SK-N-SH (cell line): ENCODE measurements around the gene FSIP1. TPM values are rescaled to one million over a fixed set of nuclear protein-coding genes. Genes with fewer than 3 reads are reported as not detected.

Source experiments
- CTCF ChIA-PET: fragments of 300-600, 350-600 bp; formaldehyde crosslinking; extraction: SDS; loops from one replicate; lab custom pipeline; 2021; lab: Yijun Ruan, JAX
- POLR2A ChIA-PET: fragments of 350-600 bp; sonication (Branson Sonifier 250); formaldehyde crosslinking; extraction: SDS; loops from one replicate; lab custom pipeline; 2020; ENCODE audit warnings: antibody characterized with exemption, inconsistent platforms; lab: Yijun Ruan, JAX
- DNase-seq: peaks from one replicate; pipeline ENCODE4 v3.0.0; 2012
- H2AFZ ChIP-seq: fragments of 200-600 bp; sonication (generic); 2 replicates; pipeline ENCODE4 v1.8.1; 2016; ENCODE audit warnings: antibody characterized with exemption, mild to moderate bottlenecking, low read depth
- H3F3A ChIP-seq: fragments of 200-600 bp; sonication (generic); replicated peaks from 2 replicates; pipeline ENCODE3; 2016; ENCODE audit warnings: antibody characterized with exemption, mild to moderate bottlenecking; ENCODE audit not compliant: insufficient read depth
- H3K27ac ChIP-seq, 2 experiments: fragments of 200-500 bp in 1 of 2; fragments of 200-600 bp in 1 of 2; sonication (Bioruptor generic) in 1 of 2; sonication (generic), shearing (Covaris generic) in 1 of 2; 2 replicates each; pipeline versions ENCODE4 v1.5.1 to v1.6.1; 2014 to 2016; ENCODE audit warnings: low read depth in 2 of 2, inconsistent platforms in 1 of 2, low read length in 1 of 2, mild to moderate bottlenecking in 1 of 2, mixed read lengths in 1 of 2
- H3K27me3 ChIP-seq: fragments of 200-600 bp; sonication (generic), shearing (Covaris generic); 2 replicates; pipeline ENCODE4 v1.6.1; 2016; ENCODE audit warnings: mixed run types; ENCODE audit not compliant: insufficient read depth
- H3K36me3 ChIP-seq, 2 experiments: fragments of 200-500 bp in 1 of 2; fragments of 200-600 bp in 1 of 2; sonication (Bioruptor generic) in 1 of 2; sonication (generic) in 1 of 2; replicated peaks in 1 of 2; 2 replicates each; pipeline versions ENCODE3 to v1.5.1; 2014 to 2016; ENCODE audit warnings: low read length in 1 of 2, mild to moderate bottlenecking in 1 of 2; ENCODE audit not compliant: insufficient read depth in 2 of 2, control insufficient read depth in 1 of 2
- H3K4me1 ChIP-seq, 2 experiments: fragments of 200-500 bp in 1 of 2; fragments of 200-600 bp in 1 of 2; sonication (Bioruptor generic) in 1 of 2; sonication (generic), shearing (Covaris generic) in 1 of 2; 2 replicates each; pipeline versions ENCODE4 v1.5.1 to v1.6.1; 2014 to 2016; ENCODE audit warnings: low read depth in 1 of 2, low read length in 1 of 2, mixed run types in 1 of 2; ENCODE audit not compliant: insufficient read depth in 2 of 2, control insufficient read depth in 1 of 2
- H3K4me2 ChIP-seq: fragments of 200-600 bp; sonication (generic), shearing (Covaris generic); 2 replicates; pipeline ENCODE4 v1.6.1; 2017; ENCODE audit warnings: mixed run types
- H3K4me3 ChIP-seq, 2 experiments: fragments of 200-500 bp in 1 of 2; fragments of 200-600 bp in 1 of 2; sonication (Bioruptor generic) in 1 of 2; sonication (generic), shearing (Covaris generic) in 1 of 2; 2 replicates each; pipeline versions ENCODE4 v1.5.1 to v1.8.1; 2014 to 2016; ENCODE audit warnings: low read depth in 2 of 2, inconsistent platforms in 1 of 2, low read length in 1 of 2, mild to moderate bottlenecking in 1 of 2, mixed read lengths in 1 of 2, moderate library complexity in 1 of 2
- H3K79me2 ChIP-seq: fragments of 200-600 bp; sonication (generic); 2 replicates; pipeline ENCODE4 v1.8.1; 2017; ENCODE audit warnings: mild to moderate bottlenecking; ENCODE audit not compliant: insufficient read depth
- H3K9ac ChIP-seq: fragments of 200-600 bp; sonication (generic); 2 replicates; pipeline ENCODE4 v1.6.1; 2017; ENCODE audit warnings: mixed run types
- H3K9me2 ChIP-seq: fragments of 200-600 bp; sonication (generic); 2 replicates; pipeline ENCODE4 v1.6.1; 2017; ENCODE audit warnings: mixed run types
- H3K9me3 ChIP-seq: fragments of 200-600 bp; sonication (generic); 2 replicates; pipeline ENCODE4 v1.6.1; 2017; ENCODE audit warnings: mixed run types, mild to moderate bottlenecking, moderate library complexity
- H4K20me1 ChIP-seq: fragments of 200-600 bp; sonication (generic); 2 replicates; pipeline ENCODE4 v1.6.1; 2017; ENCODE audit warnings: mild to moderate bottlenecking, mixed run types; ENCODE audit not compliant: insufficient read depth
- EP300 ChIP-seq, 2 experiments: IDR thresholded peaks; 2 replicates each; pipeline versions ENCODE4 v1.4.0 to v1.6.1; 2012; ENCODE audit warnings: borderline replicate concordance in 1 of 2, low read depth in 1 of 2, low read length in 1 of 2
- EZH2phosphoT487 ChIP-seq: fragments of 200-600 bp; sonication (generic); IDR thresholded peaks from 2 replicates; pipeline ENCODE4 v1.6.1; 2017; ENCODE audit warnings: low read depth, mixed run types, mild to moderate bottlenecking, antibody characterized with exemption, moderate library complexity, borderline replicate concordance
- FOSL2 ChIP-seq: IDR thresholded peaks from 2 replicates; pipeline ENCODE4 v1.4.0; 2012; ENCODE audit warnings: low read depth, mild to moderate bottlenecking, moderate library complexity, borderline replicate concordance
- FOXJ3 ChIP-seq: sonication (generic); formaldehyde crosslinking; IDR thresholded peaks from 2 replicates; pipeline ENCODE4 v1.5.1; 2020; ENCODE audit warnings: mild to moderate bottlenecking, missing genetic modification reagents
- FOXM1 ChIP-seq: IDR thresholded peaks from 2 replicates; pipeline ENCODE4 v1.4.0; 2012; ENCODE audit warnings: low read depth, mild to moderate bottlenecking
- GATA2 ChIP-seq: sonication (generic); formaldehyde crosslinking; IDR thresholded peaks from 2 replicates; pipeline ENCODE4 v1.5.0; 2020; ENCODE audit warnings: mild to moderate bottlenecking, missing genetic modification reagents
- IRF3 ChIP-seq: fragments of 150-350 bp; IDR thresholded peaks from 2 replicates; pipeline ENCODE4 v1.6.1; 2016; ENCODE audit warnings: mild to moderate bottlenecking, low read depth, low read length
- RCOR1 ChIP-seq: fragments of 150-350 bp; IDR thresholded peaks from 2 replicates; pipeline ENCODE4 v1.6.1; 2017; ENCODE audit warnings: antibody characterized with exemption, low read length
- RFX5 ChIP-seq: IDR thresholded peaks from 2 replicates; pipeline ENCODE4 v1.6.1; 2012; ENCODE audit warnings: mild to moderate bottlenecking, improper control_type of control experiment, low read length
- SIN3A ChIP-seq: IDR thresholded peaks from 2 replicates; pipeline ENCODE4 v1.6.1; 2012; ENCODE audit warnings: low read depth, mild to moderate bottlenecking, low read length, moderate library complexity, borderline replicate concordance
- TAF1 ChIP-seq: IDR thresholded peaks from 2 replicates; pipeline ENCODE4 v1.6.1; 2012; ENCODE audit warnings: low read depth, mild to moderate bottlenecking, low read length, moderate library complexity, borderline replicate concordance
- TEAD4 ChIP-seq: IDR thresholded peaks from 2 replicates; pipeline ENCODE4 v1.4.0; 2012; ENCODE audit warnings: mild to moderate bottlenecking, borderline replicate concordance; ENCODE audit not compliant: insufficient read depth
- YY1 ChIP-seq: IDR thresholded peaks from 2 replicates; pipeline ENCODE4 v1.4.0; 2012; ENCODE audit warnings: low read depth, mild to moderate bottlenecking
- WGBS: methylation state at CpG from one replicate; pipeline ENCODE4 v1.1.6; 2017; ENCODE audit warnings: low lambda C conversion rate; 5-methylcytosine and 5-hydroxymethylcytosine counted together
- polyA plus RNA-seq, 3 experiments: library from polyadenylated mRNA; depleted of rRNA; stranded (reverse); fragments of >200 nt; gene quantifications; 2 replicates each; pipeline ENCODE4 v1.2.3, GENCODE V29; 2012
- TF ChIP-seq, protein P1 (sequence below): fragments of 200-600 bp; sonication (generic); IDR thresholded peaks from 2 replicates; pipeline ENCODE4 v1.6.1; 2017; ENCODE audit warnings: antibody characterized with exemption, mild to moderate bottlenecking, moderate library complexity
- TF ChIP-seq, protein P2 (sequence below): IDR thresholded peaks from 2 replicates; pipeline ENCODE4 v1.4.0; 2012; ENCODE audit warnings: low read depth, borderline replicate concordance

The FSIP1 gene
- polyA plus RNA-seq, 1 of the 3 experiments (the other 2 are of a cell fraction): 0.43 TPM

DNA sequence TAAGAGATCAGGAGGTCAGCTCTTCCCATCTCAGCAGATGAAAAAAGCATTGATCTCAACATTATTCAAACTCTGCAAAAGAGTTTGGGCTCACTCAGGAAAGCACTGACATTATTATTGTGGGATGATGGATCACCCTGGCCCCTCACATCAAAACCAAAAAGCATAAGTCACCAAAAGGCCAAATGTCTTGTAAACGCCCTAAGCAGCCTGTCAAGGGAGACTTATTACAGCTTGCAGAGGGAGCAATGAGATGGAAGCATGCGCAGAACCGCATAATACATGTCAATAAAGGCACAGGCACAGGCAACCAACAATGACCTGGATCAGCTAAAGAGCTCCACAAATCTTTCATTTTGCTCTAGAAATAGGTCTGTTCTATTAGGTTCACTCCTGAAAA is 4.6 kb downstream of the FSIP1 start:
- no peaks in the 10 kb centered on the region for H3K9me2 ChIP-seq
- TF ChIP-seq, protein P1, sequence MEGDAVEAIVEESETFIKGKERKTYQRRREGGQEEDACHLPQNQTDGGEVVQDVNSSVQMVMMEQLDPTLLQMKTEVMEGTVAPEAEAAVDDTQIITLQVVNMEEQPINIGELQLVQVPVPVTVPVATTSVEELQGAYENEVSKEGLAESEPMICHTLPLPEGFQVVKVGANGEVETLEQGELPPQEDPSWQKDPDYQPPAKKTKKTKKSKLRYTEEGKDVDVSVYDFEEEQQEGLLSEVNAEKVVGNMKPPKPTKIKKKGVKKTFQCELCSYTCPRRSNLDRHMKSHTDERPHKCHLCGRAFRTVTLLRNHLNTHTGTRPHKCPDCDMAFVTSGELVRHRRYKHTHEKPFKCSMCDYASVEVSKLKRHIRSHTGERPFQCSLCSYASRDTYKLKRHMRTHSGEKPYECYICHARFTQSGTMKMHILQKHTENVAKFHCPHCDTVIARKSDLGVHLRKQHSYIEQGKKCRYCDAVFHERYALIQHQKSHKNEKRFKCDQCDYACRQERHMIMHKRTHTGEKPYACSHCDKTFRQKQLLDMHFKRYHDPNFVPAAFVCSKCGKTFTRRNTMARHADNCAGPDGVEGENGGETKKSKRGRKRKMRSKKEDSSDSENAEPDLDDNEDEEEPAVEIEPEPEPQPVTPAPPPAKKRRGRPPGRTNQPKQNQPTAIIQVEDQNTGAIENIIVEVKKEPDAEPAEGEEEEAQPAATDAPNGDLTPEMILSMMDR: no peak
- TF ChIP-seq GATA2 (CRISPR knock-in tag) (no peak), TAF1 (no peak), EP300 (IDR thresholded peaks at IDR 0.05; ENCODE audit: borderline replicate concordance in 1 of 2, low read depth in 1 of 2, low read length in 1 of 2) (no peak), FOXM1 (no peak), SIN3A (no peak), YY1 (no peak), FOXJ3 (CRISPR knock-in tag) (no peak), RCOR1 (no peak), RFX5 (no peak), IRF3 (no peak)
- TF ChIP-seq, protein P2, sequence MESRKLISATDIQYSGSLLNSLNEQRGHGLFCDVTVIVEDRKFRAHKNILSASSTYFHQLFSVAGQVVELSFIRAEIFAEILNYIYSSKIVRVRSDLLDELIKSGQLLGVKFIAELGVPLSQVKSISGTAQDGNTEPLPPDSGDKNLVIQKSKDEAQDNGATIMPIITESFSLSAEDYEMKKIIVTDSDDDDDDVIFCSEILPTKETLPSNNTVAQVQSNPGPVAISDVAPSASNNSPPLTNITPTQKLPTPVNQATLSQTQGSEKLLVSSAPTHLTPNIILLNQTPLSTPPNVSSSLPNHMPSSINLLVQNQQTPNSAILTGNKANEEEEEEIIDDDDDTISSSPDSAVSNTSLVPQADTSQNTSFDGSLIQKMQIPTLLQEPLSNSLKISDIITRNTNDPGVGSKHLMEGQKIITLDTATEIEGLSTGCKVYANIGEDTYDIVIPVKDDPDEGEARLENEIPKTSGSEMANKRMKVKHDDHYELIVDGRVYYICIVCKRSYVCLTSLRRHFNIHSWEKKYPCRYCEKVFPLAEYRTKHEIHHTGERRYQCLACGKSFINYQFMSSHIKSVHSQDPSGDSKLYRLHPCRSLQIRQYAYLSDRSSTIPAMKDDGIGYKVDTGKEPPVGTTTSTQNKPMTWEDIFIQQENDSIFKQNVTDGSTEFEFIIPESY: no peak
- H3K4me2 ChIP-seq: no peak overlapping the region
- H3K79me2 ChIP-seq: peaks cover 3% of the 10 kb centered on the region
- H3K4me3 ChIP-seq: no peak overlapping the region
- no peaks in the 10 kb centered on the region for H3K27me3 ChIP-seq
- peaks cover 3% of the 10 kb centered on the region for H3F3A ChIP-seq
- H3K27ac ChIP-seq: no peak overlapping the region
- no peaks in the 10 kb centered on the region for H3K36me3 ChIP-seq
- 81% methylated on average over 3 of the region's 3 CpGs for WGBS
- H3K4me1 ChIP-seq: peaks cover 0 to 4% of the 10 kb centered on the region in 2 experiments; a peak in 2 of 4 replicates
- no peak overlapping the region for H3K9ac ChIP-seq
- no peak for DNase-seq
- ChIA-PET POLR2A (no interaction called here), CTCF (interaction anchor here (0.9 to 2.1 kb wide), 4 partner anchors 21 to 198 kb away, joined by 3 to 11 read pairs (median 3); no protein-coding TSS in a partner anchor)
- H4K20me1 ChIP-seq: no peaks in the 10 kb centered on the region
- H3K9me3 ChIP-seq: no peaks in the 10 kb centered on the region
- no peak overlapping the region for H2AFZ ChIP-seq

DNA sequence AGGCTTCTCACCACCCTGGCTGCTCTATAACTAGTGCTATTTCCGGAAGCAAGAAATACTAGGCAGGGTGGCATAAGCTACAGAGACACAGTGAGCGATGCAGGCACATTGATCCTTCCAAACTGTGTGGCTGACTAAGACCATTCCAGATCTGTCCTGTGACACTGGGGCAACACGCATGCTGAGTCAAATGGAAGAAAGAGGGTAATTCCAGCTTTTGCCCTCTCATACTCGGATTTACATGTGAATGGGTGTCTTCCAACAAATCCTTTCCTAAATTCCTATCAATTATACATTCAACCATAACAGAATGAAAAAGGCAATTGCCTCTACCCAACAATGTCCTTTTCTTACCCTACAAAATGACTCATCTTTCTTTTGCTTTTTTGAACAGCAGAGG is 5.1 kb downstream of the FSIP1 start:
- Histone ChIP-seq H3K79me2 (no peaks in the 10 kb centered on the region; the same call in 1 of the 2 replicates), H4K20me1 (no peaks in the 10 kb centered on the region), H3K4me2 (no peak overlapping the region), H3K4me3 (no peak overlapping the region), H2AFZ (no peak overlapping the region), H3K9me2 (no peaks in the 10 kb centered on the region), H3K4me1 (peaks cover 0 to 4% of the 10 kb centered on the region in 2 experiments; a peak in 2 of 4 replicates), H3F3A (peaks cover 3% of the 10 kb centered on the region), H3K27ac (no peak overlapping the region), H3K9ac (no peak overlapping the region), H3K36me3 (no peaks in the 10 kb centered on the region), H3K9me3 (no peaks in the 10 kb centered on the region), H3K27me3 (no peaks in the 10 kb centered on the region)
- no peak for TF ChIP-seq EZH2phosphoT487
- TF ChIP-seq FOSL2: no peak
- TF ChIP-seq TEAD4: no peak
- 90% methylated on average over 4 of the region's 4 CpGs for WGBS
- POLR2A ChIA-PET: no interaction called here
- CTCF ChIA-PET: interaction anchor here (0.9 to 2.1 kb wide), 4 partner anchors 21 to 199 kb away, joined by 3 to 11 read pairs (median 3); no protein-coding TSS in a partner anchor
- no peak for DNase-seq
